Bone marrow (tissue), 2 donors: Measurements from ENCODE around the gene C2CD5.
"Not testable (repeated sequence)": the region's sequence is repeated elsewhere in the genome, so short reads cannot be mapped to it uniquely, and the experiment has no call there.

Source experiments
- DNase-seq, 2 donors: peaks; one replicate each; lab custom pipeline; 2025; lab: John Stamatoyannopoulos, UW

C2CD5 gene

DNA sequence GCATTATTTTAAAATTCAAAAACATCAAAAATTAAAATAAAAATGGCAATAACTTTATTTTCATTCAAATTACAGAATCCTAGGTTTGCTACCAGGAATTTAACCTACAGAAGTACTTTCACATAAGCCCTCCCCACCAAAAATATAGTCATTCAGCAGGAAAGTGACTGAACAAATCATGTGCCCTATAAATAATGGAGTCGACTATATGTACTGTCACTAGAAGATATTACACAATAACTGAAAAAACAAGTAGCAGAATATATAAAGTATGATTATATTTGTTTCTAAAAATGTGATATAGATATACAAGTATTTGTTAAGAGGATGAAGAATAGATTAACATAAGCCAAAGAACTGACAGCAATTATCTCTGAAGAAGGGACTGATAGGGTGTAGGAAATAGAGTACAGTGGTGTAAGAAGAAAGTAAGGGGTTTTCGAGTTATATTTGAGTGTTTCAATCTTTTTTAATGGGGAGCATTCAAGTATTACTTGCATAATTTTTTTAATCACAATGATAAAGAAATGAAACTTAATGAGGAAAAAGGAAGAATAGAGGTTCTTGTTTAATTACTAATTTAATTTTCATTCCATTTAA, 7.9 kb downstream of the C2CD5 start:
- no peak for DNase-seq

DNA sequence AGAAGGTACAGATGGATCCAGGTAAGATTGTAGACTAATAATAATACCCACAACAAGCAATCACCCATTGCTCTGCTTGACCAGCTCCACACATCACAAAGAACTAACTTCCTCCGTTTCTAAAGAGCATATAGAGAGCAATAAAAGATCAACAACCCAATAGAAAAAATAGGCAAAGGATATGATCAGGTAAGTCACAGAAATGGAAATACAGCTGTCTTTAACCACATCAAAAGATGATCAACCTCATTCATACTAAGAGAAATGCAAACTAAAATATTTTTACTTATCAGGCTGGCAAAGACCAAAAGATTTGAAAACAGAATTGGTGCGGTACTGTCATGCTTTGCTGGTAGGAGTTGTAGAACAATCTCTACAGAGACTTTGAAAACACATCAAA, 8.9 kb downstream of the C2CD5 start:
- no peak for DNase-seq

- no peak for DNase-seq
Measured at GRCh38 chr12:22535038-22535437, 9.3 kb downstream of the C2CD5 start.

- DNase-seq: no peak
Measured at GRCh38 chr12:22533155-22533554, 11.2 kb downstream of the C2CD5 start.

- no peak for DNase-seq
Measured at GRCh38 chr12:22532317-22532716, 12.0 kb downstream of the C2CD5 start.

DNA sequence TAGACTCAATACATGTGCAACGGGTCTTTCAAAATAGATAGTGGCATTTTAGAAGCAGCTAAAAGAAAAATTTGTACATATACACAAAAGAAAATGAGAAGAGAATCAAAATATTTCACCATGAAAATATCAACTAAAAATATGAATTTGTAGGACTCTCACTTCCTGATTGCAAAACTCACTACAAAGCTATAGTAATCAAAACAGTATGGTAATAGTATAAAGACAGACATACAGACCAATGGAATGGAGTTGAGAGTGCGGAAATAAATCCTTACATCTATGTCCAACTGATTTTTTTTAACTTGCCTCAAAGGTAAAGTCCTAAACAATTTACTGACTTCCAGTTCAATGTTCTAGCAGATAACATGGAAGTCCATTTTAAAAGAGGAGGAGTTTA, 13.1 kb downstream of the C2CD5 start:
- DNase-seq: no peak

DNA sequence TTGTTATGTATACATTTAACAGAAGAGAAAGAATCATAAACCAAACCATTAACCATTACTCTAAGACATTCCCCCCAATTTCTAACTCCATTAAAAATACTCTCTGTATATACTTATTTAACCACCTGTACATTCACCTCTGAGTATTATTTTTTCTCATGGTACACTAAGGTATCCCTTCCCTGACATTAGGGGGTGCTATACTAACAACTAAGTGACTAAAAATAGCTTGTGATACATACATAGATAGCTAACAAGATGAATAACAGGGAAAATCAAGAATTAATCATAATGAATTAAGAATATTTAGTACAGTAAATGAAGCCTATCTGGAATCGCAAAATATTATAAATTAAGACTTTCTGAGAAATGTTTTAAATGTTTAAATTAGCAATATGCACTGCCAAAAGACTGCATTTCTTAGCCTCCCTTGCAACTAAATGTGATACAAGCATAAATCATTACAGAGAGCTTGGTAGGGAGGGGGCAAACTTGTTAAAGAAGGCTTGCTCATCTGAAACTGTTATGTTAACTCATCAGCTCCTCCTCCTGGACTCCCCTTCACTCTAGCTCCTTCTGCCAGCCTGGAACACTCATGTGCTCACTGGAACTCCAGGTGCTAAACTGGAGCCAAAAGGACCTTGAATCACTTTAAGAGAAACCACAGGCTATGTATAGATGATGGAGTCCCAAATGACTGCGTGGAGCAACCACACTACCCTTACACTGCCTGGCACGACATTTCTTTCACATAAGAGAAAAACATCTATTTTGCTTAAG, 14.9 kb downstream of the C2CD5 start:
- peak in 1 of 2 donors; percentile 4 for DNase-seq

GRCh38 chr12:22527999-22528398, 16.3 kb downstream of the C2CD5 start:
- DNase-seq: no peak

- no peak for DNase-seq
Measured at GRCh38 chr12:22526836-22527235, 17.5 kb downstream of the C2CD5 start.

DNA sequence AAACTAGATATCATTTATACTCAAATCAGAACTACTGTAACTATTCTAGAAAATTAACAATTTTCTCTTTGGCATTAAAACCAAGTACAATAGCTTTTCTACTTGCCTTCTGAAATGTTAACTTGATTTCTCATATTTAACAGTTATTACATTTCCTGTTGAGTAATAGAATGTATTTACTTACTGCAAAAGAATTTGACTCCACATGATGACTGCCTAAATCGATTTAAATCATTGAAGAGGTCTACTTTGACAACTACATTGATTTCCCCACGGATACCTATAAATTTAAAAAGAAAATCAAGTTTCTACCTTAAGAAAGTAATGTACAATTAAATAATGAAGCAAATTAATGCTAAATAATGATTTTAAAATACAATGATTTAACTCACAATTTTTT, 18.9 kb downstream of the C2CD5 start:
- DNase-seq: no peak

DNA sequence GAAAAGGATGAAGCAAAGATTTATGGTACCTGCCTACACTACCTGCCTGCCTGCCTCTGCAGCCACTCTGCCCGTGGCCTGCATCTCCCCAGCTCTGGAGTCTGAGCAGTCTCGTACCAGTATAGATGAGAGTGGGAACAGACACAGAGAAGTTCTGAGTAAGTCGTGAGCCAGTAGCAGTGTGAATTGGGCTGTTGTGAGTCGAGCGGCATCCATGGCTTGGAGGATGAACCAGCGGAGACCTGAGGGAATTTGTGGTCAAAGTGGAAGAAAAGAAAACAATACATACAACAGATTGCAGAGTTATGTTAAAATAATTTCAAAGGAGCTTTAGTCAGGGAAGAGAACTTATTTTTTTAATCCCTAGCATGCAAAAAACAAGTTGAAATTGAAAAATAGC, 25.3 kb downstream of the C2CD5 start:
- no peak for DNase-seq

- DNase-seq: no peak
Measured at GRCh38 chr12:22518060-22518719, 26.2 kb downstream of the C2CD5 start.

DNA sequence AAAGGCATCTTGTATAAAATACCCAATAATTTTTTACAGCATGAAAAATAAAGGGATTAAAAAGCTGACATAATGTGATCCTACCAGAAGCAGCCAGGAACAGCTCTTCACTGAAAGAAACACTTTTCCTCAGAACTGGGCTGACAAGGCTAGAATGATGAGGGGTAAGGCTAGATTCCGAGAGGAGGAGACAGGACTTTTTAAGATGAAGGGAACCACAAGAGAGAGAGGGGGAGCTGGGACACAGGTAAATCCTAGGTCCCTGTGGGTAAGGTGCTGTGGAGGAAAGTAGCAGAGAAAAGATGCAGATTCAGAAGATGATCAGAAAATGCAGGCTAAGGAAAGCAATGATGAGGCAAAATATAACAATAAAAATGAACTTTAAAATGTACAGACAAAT, 29.5 kb downstream of the C2CD5 start:
- DNase-seq: no peak

- DNase-seq: no peak
Measured at GRCh38 chr12:22505826-22506225, 38.5 kb downstream of the C2CD5 start.

GRCh38 chr12:22500100-22500499, 44.2 kb downstream of the C2CD5 start:
- DNase-seq: no peak

DNA sequence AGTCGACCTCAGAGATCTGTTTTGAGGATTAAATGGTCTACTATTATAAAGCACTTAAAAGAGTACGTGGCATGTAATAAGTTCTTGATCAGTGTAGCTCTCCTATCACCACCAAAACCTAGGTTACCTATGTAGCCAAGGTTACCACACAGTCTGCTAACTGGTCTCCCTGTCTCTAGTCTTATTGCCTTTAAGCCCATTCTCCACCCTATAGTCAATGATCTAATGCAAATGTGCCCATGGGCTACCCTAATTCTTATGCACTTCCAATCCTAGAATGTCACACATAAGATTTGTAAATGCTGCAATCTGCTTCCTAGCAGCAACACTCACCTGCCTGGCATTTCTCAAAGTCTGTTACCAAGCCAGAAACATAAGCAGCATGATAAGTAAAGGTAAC, 44.9 kb downstream of the C2CD5 start:
- no peak for DNase-seq

- no peak for DNase-seq
Measured at GRCh38 chr12:22494319-22494718, 50.0 kb downstream of the C2CD5 start.

- DNase-seq: no peak
Measured at GRCh38 chr12:22491034-22491433, 53.3 kb downstream of the C2CD5 start.

GRCh38 chr12:22488478-22488877, 55.9 kb downstream of the C2CD5 start:
- DNase-seq: no peak

- not testable (repeated sequence) for DNase-seq
Measured at GRCh38 chr12:22487683-22488082, 56.7 kb downstream of the C2CD5 start.

GRCh38 chr12:22481547-22482104, 62.7 kb downstream of the C2CD5 start:
- DNase-seq: no peak

- not testable (repeated sequence) for DNase-seq
Measured at GRCh38 chr12:22480814-22481213, 63.5 kb downstream of the C2CD5 start.

DNA sequence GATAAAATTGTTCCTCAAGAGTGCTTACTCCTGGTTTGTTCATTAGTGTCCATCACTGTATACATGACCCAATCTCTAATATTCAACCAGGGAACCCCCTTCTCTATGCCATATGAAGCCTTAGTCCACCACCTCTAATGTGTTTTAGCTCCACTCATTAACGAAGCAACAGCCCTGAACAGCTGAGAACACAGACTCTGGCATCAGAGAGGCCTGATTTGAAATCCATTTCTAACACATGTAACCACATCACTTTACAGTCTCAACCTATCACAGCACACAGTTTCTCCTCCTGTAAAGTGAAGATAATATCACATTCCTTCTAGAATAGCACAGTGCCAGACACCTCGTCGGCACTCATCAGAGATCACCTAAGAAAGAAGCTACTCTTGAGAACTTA, 64.3 kb downstream of the C2CD5 start:
- no peak for DNase-seq
